ENCODE data around the gene VEGFA. TPM values are rescaled to one million over a fixed set of nuclear protein-coding genes. Genes with fewer than 3 reads are reported as not detected.

Gene VEGFA
- total RNA-seq, 1 donor from 2014 or later: 23.1 TPM

GRCh38 chr6:43771858-43772680 lies 2.1 kb downstream of the VEGFA start:
- intact Hi-C loops (cut with micrococcal nuclease): loop anchor here (2.0 to 10.0 kb wide), 6 partner anchors 231 to 615 kb away; partner anchors contain the start of genes AARS2, CDC5L, HSP90AB1 and NFKBIE

GRCh38 chr6:43772681-43773049 lies 2.7 kb downstream of the VEGFA start:
- intact Hi-C loops (cut with micrococcal nuclease): loop anchor here (1.0 to 10.0 kb wide), 6 partner anchors 105 to 615 kb away; partner anchors contain the start of genes AARS2, CDC5L and NFKBIE

GRCh38 chr6:43773050-43773979 lies 3.3 kb downstream of the VEGFA start:
- intact Hi-C loops (cut with micrococcal nuclease): loop anchor here (1.0 to 10.0 kb wide), 6 partner anchors 106 to 614 kb away; partner anchors contain the start of genes AARS2, CDC5L and NFKBIE

DNA sequence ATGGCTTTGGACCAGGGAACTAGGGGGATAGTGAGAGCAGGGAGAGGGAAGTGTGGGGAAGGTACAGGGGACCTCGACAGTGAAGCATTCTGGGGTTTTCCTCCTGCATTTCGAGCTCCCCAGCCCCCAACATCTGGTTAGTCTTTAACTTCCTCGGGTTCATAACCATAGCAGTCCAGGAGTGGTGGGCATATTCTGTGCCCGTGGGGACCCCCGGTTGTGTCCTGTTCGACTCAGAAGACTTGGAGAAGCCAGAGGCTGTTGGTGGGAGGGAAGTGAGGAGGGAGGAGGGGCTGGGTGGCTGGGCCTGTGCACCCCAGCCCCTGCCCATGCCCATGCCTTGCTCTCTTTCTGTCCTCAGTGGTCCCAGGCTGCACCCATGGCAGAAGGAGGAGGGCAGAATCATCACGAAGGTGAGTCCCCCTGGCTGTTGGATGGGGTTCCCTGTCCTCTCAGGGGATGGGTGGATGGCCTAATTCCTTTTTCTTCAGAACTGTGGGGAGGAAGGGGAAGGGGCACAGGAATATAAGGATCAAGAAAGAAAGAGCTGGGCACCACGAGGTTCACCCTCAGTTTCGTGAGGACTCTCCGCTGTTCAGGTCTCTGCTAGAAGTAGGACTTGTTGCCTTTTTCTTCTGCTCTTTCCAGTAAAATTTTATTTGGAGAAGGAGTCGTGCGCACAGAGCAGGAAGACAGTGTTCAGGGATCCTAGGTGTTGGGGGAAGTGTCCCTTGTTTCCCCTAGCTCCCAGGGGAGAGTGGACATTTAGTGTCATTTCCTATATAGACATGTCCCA lies 4.2 kb downstream of the VEGFA start:
- intact Hi-C loops (cut with micrococcal nuclease): loop anchor here (1.0 to 10.0 kb wide), 9 partner anchors 87 to 613 kb away; partner anchors contain the start of genes AARS2, CDC5L, MRPS18A and NFKBIE

DNA sequence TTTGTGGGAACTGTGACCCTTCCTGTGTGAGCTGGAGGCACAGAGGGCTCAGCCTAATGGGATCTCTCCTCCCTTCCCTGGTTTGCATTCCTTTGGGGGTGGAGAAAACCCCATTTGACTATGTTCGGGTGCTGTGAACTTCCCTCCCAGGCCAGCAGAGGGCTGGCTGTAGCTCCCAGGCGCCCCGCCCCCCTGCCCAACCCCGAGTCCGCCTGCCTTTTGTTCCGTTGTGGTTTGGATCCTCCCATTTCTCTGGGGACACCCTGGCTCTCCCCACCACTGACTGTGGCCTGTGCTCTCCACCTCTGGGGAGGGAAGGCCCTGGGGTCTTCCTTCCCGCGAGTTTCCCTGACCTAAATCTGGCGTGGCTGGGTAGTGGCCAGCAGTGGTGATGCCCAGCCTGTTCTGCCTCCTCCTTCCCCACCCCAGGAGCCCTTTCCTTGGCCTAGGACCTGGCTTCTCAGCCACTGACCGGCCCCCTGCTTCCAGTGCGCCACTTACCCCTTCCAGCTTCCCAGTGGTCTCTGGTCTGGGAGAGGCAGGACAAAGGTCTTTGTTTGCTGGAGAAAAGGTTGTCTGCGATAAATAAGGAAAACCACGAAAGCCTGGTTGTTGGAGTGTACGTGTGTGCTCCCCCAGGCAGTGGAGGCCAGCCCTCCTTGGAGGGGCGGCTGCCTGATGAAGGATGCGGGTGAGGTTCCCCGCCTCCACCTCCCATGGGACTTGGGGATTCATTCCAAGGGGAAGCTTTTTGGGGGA lies 4.9 kb downstream of the VEGFA start:
- intact Hi-C loops (cut with micrococcal nuclease): loop anchor here (1.0 to 10.0 kb wide), 9 partner anchors 18 to 612 kb away; partner anchors contain the start of genes AARS2, CDC5L, MRPS18A and NFKBIE

- intact Hi-C loops (cut with micrococcal nuclease): loop anchor here (1.0 to 10.0 kb wide), 4 partner anchors 18 to 539 kb away; partner anchors contain the start of gene AARS2
These were observed 5.5 kb downstream of the VEGFA start for GRCh38 chr6:43775535-43775885.

- intact Hi-C loops (cut with micrococcal nuclease): loop anchor here (10.0 kb wide), 2 partner anchors 391 to 539 kb away; partner anchors contain the start of gene AARS2
These were observed 6.2 kb downstream of the VEGFA start for GRCh38 chr6:43776115-43776798.

- intact Hi-C loops (cut with micrococcal nuclease): loop anchor here (10.0 kb wide), 2 partner anchors 392 to 538 kb away; partner anchors contain the start of gene AARS2
These were observed 7.1 kb downstream of the VEGFA start for GRCh38 chr6:43776799-43777776.

DNA sequence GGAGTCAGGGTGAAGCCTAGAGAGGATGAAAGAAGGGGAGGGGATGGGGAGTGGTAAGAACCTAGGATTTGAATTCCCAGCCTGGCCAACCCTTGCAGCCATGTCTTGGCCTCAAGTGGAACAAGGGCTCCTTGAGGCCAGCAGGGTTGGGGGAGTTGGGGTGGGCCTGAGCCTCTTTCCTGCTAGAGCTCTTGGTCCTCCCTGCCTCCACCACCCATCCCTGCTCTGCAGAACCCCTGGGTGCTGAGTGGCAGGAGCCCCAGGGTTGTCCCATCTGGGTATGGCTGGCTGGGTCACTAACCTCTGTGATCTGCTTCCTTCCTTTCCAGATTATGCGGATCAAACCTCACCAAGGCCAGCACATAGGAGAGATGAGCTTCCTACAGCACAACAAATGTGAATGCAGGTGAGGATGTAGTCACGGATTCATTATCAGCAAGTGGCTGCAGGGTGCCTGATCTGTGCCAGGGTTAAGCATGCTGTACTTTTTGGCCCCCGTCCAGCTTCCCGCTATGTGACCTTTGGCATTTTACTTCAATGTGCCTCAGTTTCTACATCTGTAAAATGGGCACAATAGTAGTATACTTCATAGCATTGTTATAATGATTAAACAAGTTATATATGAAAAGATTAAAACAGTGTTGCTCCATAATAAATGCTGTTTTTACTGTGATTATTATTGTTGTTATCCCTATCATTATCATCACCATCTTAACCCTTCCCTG lies 8.3 kb downstream of the VEGFA start:
- intact Hi-C loops (cut with micrococcal nuclease): loop anchor here (10.0 kb wide), 2 partner anchors 393 to 537 kb away; partner anchors contain the start of gene AARS2

DNA sequence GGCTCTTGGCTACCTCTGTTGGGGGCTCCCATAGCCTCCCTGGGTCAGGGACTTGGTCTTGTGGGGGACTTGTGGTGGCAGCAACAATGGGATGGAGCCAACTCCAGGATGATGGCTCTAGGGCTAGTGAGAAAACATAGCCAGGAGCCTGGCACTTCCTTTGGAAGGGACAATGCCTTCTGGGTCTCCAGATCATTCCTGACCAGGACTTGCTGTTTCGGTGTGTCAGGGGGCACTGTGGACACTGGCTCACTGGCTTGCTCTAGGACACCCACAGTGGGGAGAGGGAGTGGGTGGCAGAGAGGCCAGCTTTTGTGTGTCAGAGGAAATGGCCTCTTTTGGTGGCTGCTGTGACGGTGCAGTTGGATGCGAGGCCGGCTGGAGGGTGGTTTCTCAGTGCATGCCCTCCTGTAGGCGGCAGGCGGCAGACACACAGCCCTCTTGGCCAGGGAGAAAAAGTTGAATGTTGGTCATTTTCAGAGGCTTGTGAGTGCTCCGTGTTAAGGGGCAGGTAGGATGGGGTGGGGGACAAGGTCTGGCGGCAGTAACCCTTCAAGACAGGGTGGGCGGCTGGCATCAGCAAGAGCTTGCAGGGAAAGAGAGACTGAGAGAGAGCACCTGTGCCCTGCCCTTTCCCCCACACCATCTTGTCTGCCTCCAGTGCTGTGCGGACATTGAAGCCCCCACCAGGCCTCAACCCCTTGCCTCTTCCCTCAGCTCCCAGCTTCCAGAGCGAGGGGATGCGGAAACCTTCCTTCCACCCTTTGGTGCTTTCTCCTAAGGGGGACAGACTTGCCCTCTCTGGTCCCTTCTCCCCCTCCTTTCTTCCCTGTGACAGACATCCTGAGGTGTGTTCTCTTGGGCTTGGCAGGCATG lies 9.2 kb downstream of the VEGFA start:
- intact Hi-C loops (cut with micrococcal nuclease): loop anchor here (10.0 kb wide), 2 partner anchors 394 to 536 kb away; partner anchors contain the start of gene AARS2

- intact Hi-C loops (cut with micrococcal nuclease): loop anchor here (10.0 kb wide), 2 partner anchors 395 to 535 kb away; partner anchors contain the start of gene AARS2
These were observed 9.8 kb downstream of the VEGFA start for GRCh38 chr6:43779852-43780236.

GRCh38 chr6:43780293-43780692 lies 10.3 kb downstream of the VEGFA start:
- intact Hi-C loops (cut with micrococcal nuclease): no loop called here

DNA sequence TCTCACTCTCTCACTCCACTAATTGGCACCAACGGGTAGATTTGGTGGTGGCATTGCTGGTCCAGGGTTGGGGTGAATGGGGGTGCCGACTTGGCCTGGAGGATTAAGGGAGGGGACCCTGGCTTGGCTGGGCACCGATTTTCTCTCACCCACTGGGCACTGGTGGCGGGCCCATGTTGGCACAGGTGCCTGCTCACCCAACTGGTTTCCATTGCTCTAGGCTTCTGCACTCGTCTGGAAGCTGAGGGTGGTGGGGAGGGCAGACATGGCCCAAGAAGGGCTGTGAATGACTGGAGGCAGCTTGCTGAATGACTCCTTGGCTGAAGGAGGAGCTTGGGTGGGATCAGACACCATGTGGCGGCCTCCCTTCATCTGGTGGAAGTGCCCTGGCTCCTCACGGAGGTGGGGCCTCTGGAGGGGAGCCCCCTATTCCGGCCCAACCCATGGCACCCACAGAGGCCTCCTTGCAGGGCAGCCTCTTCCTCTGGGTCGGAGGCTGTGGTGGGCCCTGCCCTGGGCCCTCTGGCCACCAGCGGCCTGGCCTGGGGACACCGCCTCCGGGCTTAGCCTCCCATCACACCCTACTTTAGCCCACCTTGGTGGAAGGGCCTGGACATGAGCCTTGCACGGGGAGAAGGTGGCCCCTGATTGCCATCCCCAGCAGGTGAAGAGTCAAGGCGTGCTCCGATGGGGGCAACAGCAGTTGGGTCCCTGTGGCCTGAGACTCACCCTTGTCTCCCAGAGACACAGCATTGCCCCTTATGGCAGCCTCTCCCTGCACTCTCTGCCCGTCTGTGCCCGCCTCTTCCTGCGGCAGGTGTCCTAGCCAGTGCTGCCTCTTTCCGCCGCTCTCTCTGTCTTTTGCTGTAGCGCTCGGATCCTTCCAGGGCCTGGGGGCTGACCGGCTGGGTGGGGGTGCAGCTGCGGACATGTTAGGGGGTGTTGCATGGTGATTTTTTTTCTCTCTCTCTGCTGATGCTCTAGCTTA lies 11.2 kb downstream of the VEGFA start:
- intact Hi-C loops (cut with micrococcal nuclease): no loop called here

DNA sequence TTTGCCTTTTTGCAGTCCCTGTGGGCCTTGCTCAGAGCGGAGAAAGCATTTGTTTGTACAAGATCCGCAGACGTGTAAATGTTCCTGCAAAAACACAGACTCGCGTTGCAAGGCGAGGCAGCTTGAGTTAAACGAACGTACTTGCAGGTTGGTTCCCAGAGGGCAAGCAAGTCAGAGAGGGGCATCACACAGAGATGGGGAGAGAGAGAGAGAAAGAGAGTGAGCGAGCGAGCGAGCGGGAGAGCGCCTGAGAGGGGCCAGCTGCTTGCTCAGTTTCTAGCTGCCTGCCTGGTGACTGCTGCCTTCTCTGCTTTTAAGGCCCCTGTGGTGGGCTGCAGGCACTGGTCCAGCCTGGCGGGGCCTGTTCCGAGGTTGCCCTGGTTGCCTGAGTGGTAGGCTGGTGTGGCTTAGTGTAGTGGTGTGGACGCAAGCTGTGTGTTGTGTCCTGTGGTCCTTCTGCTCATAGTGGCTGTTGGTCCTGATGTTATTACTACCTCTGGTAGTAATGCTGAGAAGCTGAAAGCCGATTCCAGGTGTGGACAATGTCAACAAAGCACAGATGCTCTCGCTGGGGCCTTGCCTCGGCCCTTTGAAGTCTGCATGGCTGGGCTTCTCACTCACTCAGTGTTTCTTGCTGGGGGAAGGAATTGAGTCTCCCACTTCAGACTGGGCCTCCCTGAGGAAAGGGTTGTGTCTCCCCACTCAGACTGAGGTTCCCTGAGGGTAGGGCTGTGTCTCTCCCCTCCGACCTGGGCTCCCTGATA lies 12.1 kb downstream of the VEGFA start:
- intact Hi-C loops (cut with micrococcal nuclease): no loop called here
